CD4-positive, alpha-beta T cell treated with Interleukin-15 for 4 hours (primary cell): ENCODE data around the gene CYTH1.

Experiments used
- DNase-seq: peaks from one replicate; pipeline ENCODE4 v3.0.0-alpha.2; 2020; ENCODE audit warnings: low spot score

Gene CYTH1

GRCh38 chr17:78669256-78669974 lies 112.7 kb downstream of the CYTH1 start:
- no peak for DNase-seq

DNA sequence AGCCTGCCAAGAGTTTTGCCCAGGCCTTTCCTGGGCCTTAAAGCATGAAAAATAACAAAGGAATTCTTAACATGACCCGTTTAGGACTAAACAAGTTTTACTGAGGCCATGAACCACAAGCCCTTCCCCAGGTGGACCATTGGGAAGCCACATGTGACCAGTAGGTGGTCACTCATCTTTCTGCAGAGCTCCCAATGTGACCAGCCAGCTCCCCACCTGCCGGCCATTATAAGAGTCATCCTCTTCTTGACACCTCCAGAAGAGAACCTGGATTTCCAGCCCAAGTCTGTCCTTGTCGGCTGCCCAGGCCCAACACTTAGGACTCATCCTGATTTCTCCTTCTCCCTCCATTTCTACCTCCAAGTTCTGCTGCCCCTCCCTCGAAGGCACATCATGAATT lies 113.2 kb downstream of the CYTH1 start:
- DNase-seq, result no peak

DNA sequence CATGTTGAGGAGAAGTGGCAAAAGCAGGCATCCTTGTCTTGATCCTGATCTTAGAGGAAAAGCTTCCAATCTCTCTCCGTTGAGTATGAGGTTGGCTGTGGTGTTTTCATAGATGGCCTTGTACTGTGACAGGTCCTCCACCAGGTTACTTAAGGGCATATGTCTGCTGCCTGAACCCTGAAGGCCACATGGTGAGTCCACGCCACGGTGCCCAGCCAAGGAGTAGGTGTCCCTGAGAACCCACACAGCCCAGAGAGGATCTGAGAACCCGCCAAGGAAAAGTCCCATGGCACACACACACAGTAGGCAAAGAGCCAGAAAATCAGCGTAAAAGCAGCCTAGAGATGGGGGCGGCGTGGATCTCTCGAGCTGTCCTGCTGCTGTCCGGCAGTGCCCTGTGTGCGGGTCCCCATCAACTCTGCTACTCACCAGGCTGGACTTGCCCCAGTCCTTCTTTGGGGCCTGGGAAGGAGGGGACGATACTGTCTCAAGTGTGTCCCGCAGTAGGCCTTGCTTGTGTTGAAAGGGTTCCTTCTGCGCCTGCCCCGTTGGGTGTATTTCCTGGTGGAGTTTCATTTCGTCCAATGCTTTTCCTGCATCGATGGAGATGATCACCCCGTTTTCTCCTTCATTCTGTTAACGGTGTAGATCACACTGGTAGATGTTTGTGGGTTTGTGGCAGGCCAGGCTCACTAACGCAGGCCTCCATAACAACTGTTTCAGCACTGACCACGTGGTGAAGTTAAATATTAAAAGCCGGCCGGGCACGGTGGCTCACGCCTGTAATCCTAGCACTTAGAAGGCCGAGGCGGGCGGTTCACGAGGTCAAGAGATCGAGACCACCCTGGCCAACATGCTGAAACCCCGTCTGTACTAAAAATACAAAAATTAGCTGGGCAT lies 114.1 kb downstream of the CYTH1 start:
- DNase-seq, result no peak

DNA sequence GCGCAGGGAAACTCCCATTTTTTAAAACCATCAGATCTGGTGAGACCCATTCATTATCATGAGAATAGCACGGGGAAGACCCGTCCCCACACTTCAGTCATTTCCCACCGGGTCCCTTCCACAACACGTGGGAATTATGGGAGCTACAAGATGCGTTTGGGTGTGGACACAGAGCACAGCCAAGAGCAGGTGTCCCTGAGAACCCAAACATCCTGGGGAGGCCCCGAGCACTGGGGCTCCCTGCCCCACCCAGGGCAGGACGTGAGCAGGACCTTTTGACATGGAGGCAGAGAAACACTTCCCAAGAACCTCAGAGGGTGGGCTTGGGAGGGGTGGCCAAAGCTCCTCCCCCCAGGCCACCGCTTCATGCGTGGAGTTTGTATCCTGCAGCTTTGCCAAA lies 115.0 kb downstream of the CYTH1 start:
- no peak for DNase-seq

GRCh38 chr17:78665952-78666920 lies 115.8 kb downstream of the CYTH1 start:
- peak; percentile 53 for DNase-seq

GRCh38 chr17:78665387-78665951 lies 116.6 kb downstream of the CYTH1 start:
- DNase-seq, result no peak

DNA sequence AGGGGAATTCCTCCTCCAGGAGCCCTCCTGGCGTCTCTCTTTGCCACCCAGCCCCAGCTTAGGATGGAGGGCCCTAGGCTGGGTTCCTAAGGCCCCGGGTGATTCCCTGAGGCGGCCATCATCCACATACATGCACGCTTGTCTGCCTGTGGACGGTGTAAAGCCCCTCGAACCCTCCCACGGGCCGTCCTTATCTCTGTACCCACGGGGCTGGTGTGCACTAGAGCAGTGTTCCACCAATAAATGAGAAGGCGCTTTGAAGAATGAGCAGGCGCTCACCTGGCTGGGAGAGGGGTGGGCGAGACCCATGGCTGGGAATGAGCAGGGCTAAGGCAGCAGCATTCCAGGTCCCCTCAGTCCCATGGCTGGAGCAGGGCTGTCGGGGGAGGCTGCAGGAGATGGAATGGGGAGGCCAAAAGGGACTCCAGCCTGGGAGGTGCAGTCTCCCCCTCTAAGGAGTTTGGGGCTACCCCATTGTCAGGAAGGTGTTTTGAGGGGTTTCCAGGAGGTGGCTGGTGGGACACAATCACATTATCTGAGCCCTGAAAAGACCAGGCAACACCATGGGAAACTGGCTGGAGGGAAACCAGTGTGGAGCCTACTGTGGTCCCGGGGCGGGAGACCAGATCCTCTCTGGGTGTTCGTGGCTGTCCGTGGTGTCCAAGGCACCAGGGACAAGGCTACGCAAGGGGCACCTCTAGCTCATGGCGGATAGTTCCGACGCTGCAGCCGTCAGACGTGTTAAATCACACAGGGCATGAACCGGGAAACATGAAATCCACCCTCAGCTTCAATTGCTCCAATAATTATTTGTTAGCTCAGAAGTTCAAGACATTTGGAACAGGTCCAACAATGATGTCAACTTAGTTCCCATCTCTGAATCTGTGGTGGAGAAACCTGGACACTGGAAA lies 117.3 kb downstream of the CYTH1 start:
- no peak for DNase-seq

- DNase-seq, result no peak
Measured at GRCh38 chr17:78661093-78661770, 120.8 kb downstream of the CYTH1 start.

GRCh38 chr17:78659546-78659945 lies 122.5 kb downstream of the CYTH1 start:
- DNase-seq, result no peak

DNA sequence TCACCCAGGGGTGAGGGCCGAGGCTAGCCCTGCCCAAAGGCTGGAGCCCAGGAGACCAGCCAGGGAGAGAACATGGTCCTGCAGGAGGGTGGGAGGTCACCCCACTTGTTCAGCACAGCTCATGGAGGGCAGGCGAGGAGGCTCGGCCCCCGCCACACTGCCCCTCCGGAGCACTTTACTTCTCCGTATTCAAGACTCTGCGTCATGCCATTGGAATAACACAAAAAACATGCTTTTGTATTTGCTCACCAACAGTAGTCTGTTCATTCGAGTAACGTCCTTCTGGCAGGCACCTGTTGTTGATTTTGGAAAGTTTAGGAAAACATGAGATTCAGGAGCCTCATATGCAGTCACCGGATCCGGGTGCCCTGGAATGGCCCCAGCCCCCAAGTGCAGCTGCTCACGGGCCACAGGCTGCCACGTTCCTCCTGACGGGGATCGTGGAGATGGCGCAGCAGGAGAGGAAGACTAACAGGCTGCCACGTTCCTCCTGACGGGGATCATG lies 123.7 kb downstream of the CYTH1 start:
- DNase-seq, result no peak

DNA sequence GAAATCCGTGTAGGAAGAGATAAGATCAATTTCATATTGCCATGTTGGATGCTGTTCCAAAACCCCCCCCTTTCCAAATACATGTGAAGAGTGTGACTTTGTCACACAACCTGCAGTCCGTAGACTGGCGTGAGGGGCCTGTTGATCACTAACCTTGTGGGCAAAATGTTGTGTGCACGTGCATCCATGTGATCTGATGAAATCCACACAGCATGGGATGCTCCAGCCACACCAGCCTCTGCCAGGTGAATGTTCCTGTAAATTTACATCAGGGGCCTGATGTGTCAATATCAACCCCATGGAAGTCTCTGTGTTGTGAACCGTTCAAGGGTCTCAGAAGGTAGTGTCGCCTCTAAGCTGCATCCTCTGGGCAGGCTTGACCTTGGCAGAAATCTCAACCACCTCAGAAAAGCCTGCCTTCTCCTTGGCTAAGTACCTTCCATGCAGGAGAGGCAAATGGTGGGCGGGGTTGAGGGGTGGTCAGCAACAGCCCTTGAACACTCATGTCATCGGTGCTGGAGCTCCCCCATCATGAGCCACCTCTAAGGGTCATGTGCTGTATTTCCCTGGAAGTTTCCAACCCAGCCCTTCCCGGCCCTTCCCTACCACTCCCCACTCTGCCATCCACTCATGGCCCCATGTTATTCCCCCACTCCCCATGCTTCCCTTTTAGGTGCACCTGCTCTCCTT lies 126.7 kb downstream of the CYTH1 start:
- DNase-seq, result no peak

GRCh38 chr17:78654325-78654724 lies 127.7 kb downstream of the CYTH1 start:
- no peak for DNase-seq

- no peak for DNase-seq
Measured at GRCh38 chr17:78653382-78653781, 128.7 kb downstream of the CYTH1 start.

- DNase-seq, result no peak
Measured at GRCh38 chr17:78652913-78653312, 129.2 kb downstream of the CYTH1 start.

DNA sequence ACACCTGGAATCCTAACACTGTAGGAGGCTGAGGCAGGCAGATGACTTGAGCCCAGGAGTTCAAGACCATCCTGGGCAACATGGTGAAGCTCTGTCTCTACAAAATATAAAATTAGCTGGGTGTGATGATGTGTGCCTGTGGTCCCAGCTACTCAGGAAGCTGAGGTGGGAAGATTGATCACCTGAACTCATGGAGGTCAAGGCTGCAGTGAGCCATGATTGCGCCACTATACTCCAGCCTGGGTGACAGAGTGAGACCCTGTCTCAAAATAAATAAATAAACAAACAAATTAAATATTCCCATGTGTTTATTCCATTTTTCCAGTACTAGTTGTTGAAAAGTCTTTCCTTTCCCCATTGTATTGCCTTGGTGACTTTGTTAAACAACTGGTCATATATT lies 130.0 kb downstream of the CYTH1 start:
- no peak for DNase-seq

DNA sequence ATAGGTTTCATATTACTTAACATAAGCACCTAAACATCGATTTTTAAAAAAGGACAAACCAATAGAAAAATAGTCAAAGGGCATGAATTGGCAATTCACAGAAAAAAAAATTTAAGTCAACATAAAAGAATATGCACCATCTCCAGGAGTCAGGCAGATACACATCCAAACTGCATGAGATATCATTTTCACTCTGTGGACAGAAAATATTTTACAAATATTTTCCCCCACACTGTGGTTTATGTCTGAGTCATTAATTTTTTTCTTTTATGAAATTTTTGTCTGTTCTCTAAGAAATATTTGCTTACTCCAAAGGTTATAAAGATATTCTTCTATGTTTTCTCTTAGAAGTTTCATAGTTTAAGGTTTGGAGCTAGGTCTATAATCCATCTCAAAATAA lies 130.5 kb downstream of the CYTH1 start:
- DNase-seq, result no peak

GRCh38 chr17:78650093-78650715 lies 131.9 kb downstream of the CYTH1 start:
- no peak for DNase-seq

- DNase-seq, result no peak
Measured at GRCh38 chr17:78648293-78648692, 133.8 kb downstream of the CYTH1 start.

DNA sequence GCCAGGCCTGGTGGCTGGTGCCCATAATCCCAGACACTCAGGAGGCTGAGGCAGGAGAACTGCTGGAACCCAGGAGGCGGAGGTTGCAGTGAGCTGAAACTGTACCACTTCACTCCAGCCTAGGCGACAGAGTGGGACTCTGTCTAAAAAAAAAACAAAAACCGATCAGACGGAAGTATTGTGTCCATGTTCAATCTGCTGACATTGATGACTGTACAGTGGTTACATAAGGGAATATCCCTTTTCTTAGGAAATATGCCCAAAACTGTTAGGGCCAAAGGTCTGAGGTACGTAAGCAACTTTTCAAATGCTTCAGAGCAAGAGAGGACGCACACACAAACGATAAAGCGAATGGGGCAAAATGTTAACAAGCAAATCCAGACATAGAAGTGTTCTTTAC lies 135.0 kb downstream of the CYTH1 start:
- no peak for DNase-seq
